GM23338 (cell line): ENCODE data around the gene RAD51. TPM values are rescaled to one million over a fixed set of nuclear protein-coding genes. Genes with fewer than 3 reads are reported as not detected.

Experiments used
- ATAC-seq: fragments of 200-7000 bp; cut with Tn5 transposase; 3 replicates; pipeline ENCODE4 v1.9.1; 2020
- DNase-seq: peaks from one replicate; pipeline ENCODE4 v3.0.0-alpha.2; 2015; ENCODE audit warnings: low spot score
- H2AFZ ChIP-seq: fragments of 200-600 bp; sonication (generic); 2 replicates; pipeline ENCODE4 v1.8.0; 2016; ENCODE audit warnings: antibody characterized with exemption, mild to moderate bottlenecking, moderate library complexity
- H3F3A ChIP-seq: fragments of 200-600 bp; sonication (generic); replicated peaks from 2 replicates; pipeline ENCODE4 v1.8.0; 2017; ENCODE audit warnings: antibody characterized with exemption, mixed run types, low read depth
- H3K27ac ChIP-seq: fragments of 200-600 bp; sonication (generic); 2 replicates; pipeline ENCODE4 v1.6.1; 2016; ENCODE audit warnings: low read depth
- H3K27me3 ChIP-seq: fragments of 200-600 bp; sonication (generic); 2 replicates; pipeline ENCODE4 v1.8.0; 2016; ENCODE audit warnings: mild to moderate bottlenecking, mixed run types, moderate library complexity; ENCODE audit not compliant: insufficient read depth
- H3K36me3 ChIP-seq: fragments of 200-600 bp; sonication (generic); 2 replicates; pipeline ENCODE4 v1.8.0; 2016; ENCODE audit warnings: mild to moderate bottlenecking; ENCODE audit not compliant: insufficient read depth
- H3K4me1 ChIP-seq: fragments of 200-600 bp; sonication (generic); 2 replicates; pipeline ENCODE4 v1.8.0; 2016; ENCODE audit warnings: mild to moderate bottlenecking, moderate library complexity; ENCODE audit not compliant: insufficient read depth
- H3K4me2 ChIP-seq: fragments of 200-600 bp; sonication (generic); 2 replicates; pipeline ENCODE4 v1.7.1; 2017; ENCODE audit warnings: mixed run types
- H3K4me3 ChIP-seq: fragments of 200-600 bp; sonication (generic); 2 replicates; pipeline ENCODE4 v1.6.1; 2016; ENCODE audit warnings: mixed run types
- H3K79me2 ChIP-seq: fragments of 200-600 bp; sonication (generic); replicated peaks from 2 replicates; pipeline ENCODE4 v1.8.0; 2017; ENCODE audit warnings: mild to moderate bottlenecking; ENCODE audit not compliant: insufficient read depth
- H3K9me2 ChIP-seq: fragments of 200-600 bp; sonication (generic); 2 replicates; pipeline ENCODE4 v1.8.0; 2017; ENCODE audit not compliant: insufficient read depth
- H4K20me1 ChIP-seq: fragments of 200-600 bp; sonication (generic); replicated peaks from 2 replicates; pipeline ENCODE4 v1.8.0; 2017; ENCODE audit warnings: mild to moderate bottlenecking; ENCODE audit not compliant: insufficient read depth
- H3K27ac Mint-ChIP-seq: 2 replicates; pipeline ENCODE4 v1.8.0; 2020; ENCODE audit warnings: inconsistent platforms, mild to moderate bottlenecking, moderate library complexity, mixed read lengths
- H3K27me3 Mint-ChIP-seq: 3 replicates; pipeline ENCODE4 v1.8.0; 2022; ENCODE audit warnings: low read depth, mild to moderate bottlenecking, moderate library complexity, mixed read lengths, inconsistent platforms; ENCODE audit not compliant: insufficient read depth, poor library complexity
- H3K36me3 Mint-ChIP-seq: 3 replicates; pipeline ENCODE4 v1.8.0; 2021; ENCODE audit warnings: low read depth, mild to moderate bottlenecking, inconsistent platforms, moderate library complexity, mixed read lengths
- H3K4me1 Mint-ChIP-seq: 3 replicates; pipeline ENCODE4 v1.8.0; 2020; ENCODE audit warnings: mild to moderate bottlenecking, inconsistent platforms, mixed read lengths
- H3K4me3 Mint-ChIP-seq: 3 replicates; pipeline ENCODE4 v1.8.0; 2021; ENCODE audit warnings: moderate library complexity, mild to moderate bottlenecking, inconsistent platforms, mixed read lengths
- H3K9me3 Mint-ChIP-seq: 3 replicates; pipeline ENCODE4 v1.8.0; 2020; ENCODE audit warnings: moderate library complexity, mild to moderate bottlenecking, inconsistent platforms, mixed read lengths
- EZH2phosphoT487 ChIP-seq: fragments of 200-600 bp; sonication (generic); IDR thresholded peaks from one replicate; pipeline ENCODE4 v1.8.1; 2018; ENCODE audit warnings: antibody characterized with exemption; ENCODE audit not compliant: unreplicated experiment
- NANOG ChIP-seq: IDR thresholded peaks from 2 replicates; pipeline ENCODE4 v1.6.1; 2016; ENCODE audit warnings: antibody characterized with exemption, borderline replicate concordance
- POLR2AphosphoS5 ChIP-seq: IDR thresholded peaks from 2 replicates; pipeline ENCODE4 v1.6.1; 2016; ENCODE audit warnings: antibody characterized with exemption, low read depth
- polyA plus RNA-seq: library from polyadenylated mRNA; unstranded; fragments of >200 nt; fragmentation: Nextera tagmentation; extraction: Ambion mirVana; gene quantifications from 2 replicates; pipeline ENCODE4 v1.2.1, GENCODE V29; 2016
- total RNA-seq: library from RNA; depleted of rRNA; stranded (reverse); fragments of >200 nt; shearing (Covaris generic); gene quantifications from 2 replicates; pipeline ENCODE4 v1.2.3, GENCODE V29; 2014
- TF ChIP-seq, protein P1 (sequence below): fragments of 250-450 bp; sonication (Bioruptor Pico); IDR thresholded peaks from 2 replicates; pipeline ENCODE4 v1.5.0; 2020; ENCODE audit warnings: mild to moderate bottlenecking, moderate library complexity
- TF ChIP-seq, protein P2 (sequence below), 2 experiments: fragments of 200-600 bp in 1 of 2; sonication (generic) in 1 of 2; conservative IDR thresholded peaks; 2 replicates each; pipeline versions ENCODE4 v1.5.1 to v1.6.1; 2016 to 2017; ENCODE audit warnings: antibody characterized with exemption in 2 of 2, low read depth in 2 of 2, mild to moderate bottlenecking in 2 of 2, moderate library complexity in 1 of 2
- TF ChIP-seq, protein P3 (sequence below): IDR thresholded peaks from 2 replicates; pipeline ENCODE4 v1.6.1; 2016; ENCODE audit warnings: antibody characterized with exemption

RAD51 gene
- total and polyA plus RNA-seq, 2 experiments from 2014 or later = 20.3 to 26.2 TPM

DNA sequence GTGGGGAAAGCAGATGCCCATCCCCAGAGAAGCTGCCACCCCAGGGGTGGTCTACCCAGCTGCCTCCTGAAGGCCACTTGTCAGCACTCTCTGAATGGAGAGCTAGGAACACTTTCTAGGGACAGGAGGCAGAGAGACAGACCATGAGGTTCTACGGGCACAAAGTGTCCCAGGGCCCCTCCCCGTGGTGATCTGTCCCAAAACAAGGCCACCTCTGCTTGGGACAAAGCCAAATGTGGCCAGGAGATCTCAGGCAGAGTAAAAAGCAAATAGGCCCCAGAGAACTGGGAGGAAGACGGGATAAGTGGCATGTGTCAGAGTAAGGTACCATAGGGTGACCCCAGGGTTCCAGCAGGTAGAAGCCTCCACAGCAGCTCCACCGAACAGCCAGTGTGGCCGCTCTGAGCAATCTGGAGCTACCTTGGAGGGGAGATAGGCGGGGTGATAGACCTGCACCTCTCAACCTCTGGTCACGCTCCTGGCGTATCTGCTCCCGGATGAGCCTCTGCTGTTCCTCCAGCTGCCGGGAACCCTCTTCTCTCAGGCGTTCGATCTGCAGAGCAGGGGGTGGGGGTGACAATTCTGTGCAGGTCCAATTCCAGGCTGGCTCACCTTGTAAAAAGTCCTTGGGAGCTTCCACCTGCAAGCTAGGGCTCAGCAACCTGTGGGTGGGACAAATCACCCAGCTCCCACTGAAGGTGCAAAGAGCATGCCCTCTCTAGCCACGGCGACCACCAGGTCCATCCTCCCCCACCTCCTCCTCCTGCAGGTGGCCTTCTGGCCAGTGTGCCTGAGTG, 81.0 kb downstream of the RAD51 start (continued):
- TF ChIP-seq, protein P1, sequence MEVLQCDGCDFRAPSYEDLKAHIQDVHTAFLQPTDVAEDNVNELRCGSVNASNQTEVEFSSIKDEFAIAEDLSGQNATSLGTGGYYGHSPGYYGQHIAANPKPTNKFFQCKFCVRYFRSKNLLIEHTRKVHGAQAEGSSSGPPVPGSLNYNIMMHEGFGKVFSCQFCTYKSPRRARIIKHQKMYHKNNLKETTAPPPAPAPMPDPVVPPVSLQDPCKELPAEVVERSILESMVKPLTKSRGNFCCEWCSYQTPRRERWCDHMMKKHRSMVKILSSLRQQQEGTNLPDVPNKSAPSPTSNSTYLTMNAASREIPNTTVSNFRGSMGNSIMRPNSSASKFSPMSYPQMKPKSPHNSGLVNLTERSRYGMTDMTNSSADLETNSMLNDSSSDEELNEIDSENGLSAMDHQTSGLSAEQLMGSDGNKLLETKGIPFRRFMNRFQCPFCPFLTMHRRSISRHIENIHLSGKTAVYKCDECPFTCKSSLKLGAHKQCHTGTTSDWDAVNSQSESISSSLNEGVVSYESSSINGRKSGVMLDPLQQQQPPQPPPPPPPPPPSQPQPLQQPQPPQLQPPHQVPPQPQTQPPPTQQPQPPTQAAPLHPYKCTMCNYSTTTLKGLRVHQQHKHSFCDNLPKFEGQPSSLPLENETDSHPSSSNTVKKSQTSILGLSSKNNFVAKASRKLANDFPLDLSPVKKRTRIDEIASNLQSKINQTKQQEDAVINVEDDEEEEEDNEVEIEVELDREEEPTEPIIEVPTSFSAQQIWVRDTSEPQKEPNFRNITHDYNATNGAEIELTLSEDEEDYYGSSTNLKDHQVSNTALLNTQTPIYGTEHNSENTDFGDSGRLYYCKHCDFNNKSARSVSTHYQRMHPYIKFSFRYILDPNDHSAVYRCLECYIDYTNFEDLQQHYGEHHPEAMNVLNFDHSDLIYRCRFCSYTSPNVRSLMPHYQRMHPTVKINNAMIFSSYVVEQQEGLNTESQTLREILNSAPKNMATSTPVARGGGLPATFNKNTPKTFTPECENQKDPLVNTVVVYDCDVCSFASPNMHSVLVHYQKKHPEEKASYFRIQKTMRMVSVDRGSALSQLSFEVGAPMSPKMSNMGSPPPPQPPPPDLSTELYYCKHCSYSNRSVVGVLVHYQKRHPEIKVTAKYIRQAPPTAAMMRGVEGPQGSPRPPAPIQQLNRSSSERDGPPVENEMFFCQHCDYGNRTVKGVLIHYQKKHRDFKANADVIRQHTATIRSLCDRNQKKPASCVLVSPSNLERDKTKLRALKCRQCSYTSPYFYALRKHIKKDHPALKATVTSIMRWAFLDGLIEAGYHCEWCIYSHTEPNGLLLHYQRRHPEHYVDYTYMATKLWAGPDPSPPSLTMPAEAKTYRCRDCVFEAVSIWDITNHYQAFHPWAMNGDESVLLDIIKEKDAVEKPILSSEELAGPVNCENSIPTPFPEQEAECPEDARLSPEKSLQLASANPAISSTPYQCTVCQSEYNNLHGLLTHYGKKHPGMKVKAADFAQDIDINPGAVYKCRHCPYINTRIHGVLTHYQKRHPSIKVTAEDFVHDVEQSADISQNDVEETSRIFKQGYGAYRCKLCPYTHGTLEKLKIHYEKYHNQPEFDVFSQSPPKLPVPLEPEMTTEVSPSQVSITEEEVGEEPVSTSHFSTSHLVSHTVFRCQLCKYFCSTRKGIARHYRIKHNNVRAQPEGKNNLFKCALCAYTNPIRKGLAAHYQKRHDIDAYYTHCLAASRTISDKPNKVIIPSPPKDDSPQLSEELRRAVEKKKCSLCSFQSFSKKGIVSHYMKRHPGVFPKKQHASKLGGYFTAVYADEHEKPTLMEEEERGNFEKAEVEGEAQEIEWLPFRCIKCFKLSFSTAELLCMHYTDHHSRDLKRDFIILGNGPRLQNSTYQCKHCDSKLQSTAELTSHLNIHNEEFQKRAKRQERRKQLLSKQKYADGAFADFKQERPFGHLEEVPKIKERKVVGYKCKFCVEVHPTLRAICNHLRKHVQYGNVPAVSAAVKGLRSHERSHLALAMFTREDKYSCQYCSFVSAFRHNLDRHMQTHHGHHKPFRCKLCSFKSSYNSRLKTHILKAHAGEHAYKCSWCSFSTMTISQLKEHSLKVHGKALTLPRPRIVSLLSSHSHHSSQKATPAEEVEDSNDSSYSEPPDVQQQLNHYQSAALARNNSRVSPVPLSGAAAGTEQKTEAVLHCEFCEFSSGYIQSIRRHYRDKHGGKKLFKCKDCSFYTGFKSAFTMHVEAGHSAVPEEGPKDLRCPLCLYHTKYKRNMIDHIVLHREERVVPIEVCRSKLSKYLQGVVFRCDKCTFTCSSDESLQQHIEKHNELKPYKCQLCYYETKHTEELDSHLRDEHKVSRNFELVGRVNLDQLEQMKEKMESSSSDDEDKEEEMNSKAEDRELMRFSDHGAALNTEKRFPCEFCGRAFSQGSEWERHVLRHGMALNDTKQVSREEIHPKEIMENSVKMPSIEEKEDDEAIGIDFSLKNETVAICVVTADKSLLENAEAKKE (CRISPR knock-in tag) = no peak
- no peak for TF ChIP-seq EZH2phosphoT487
- TF ChIP-seq, protein P2, sequence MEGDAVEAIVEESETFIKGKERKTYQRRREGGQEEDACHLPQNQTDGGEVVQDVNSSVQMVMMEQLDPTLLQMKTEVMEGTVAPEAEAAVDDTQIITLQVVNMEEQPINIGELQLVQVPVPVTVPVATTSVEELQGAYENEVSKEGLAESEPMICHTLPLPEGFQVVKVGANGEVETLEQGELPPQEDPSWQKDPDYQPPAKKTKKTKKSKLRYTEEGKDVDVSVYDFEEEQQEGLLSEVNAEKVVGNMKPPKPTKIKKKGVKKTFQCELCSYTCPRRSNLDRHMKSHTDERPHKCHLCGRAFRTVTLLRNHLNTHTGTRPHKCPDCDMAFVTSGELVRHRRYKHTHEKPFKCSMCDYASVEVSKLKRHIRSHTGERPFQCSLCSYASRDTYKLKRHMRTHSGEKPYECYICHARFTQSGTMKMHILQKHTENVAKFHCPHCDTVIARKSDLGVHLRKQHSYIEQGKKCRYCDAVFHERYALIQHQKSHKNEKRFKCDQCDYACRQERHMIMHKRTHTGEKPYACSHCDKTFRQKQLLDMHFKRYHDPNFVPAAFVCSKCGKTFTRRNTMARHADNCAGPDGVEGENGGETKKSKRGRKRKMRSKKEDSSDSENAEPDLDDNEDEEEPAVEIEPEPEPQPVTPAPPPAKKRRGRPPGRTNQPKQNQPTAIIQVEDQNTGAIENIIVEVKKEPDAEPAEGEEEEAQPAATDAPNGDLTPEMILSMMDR (conservative IDR thresholded peaks at IDR 0.05; ENCODE audit: low read depth in 2 of 2) = no peak

DNA sequence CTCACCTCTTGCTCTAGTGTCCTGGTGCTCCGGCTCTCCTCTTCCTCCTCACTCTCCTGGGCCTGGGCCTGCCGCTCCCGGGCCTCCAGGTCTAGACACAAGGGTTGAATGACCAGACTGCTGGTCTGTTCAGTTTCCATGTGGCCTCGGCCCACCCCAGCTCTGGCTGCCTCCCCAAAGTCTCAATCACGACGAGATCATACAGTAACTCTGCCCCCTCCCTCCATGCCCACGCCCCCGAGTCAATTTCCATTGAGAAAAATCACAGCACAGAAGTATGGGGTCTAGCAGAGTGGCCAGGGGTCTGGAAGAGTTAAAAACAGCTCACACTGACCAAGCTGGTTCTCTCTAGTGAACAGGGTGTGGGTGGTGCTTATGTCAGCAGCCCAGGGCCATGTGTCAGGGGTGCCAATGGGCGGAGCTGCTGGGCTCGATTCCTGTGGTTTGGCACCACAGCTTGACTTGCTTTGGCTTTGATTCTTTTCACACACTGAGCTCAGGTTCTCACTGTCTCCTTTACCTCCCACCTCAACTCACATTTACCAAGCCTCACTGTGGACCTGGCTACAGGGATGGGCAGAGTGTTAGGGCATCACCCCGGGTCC, 81.7 kb downstream of the RAD51 start:
- no peak overlapping the region for H3K4me2 ChIP-seq
- H3K27me3 Mint-ChIP-seq = peaks cover 6% of the 10 kb centered on the region
- TF ChIP-seq NANOG = no peak
- TF ChIP-seq, protein P2 (conservative IDR thresholded peaks at IDR 0.05; ENCODE audit: low read depth in 2 of 2) = no peak
- TF ChIP-seq POLR2AphosphoS5 = no peak
- TF ChIP-seq, protein P3, sequence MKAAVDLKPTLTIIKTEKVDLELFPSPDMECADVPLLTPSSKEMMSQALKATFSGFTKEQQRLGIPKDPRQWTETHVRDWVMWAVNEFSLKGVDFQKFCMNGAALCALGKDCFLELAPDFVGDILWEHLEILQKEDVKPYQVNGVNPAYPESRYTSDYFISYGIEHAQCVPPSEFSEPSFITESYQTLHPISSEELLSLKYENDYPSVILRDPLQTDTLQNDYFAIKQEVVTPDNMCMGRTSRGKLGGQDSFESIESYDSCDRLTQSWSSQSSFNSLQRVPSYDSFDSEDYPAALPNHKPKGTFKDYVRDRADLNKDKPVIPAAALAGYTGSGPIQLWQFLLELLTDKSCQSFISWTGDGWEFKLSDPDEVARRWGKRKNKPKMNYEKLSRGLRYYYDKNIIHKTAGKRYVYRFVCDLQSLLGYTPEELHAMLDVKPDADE = no peak

More for the DNA sequence above, 81.7 kb downstream of the RAD51 start:
- no peaks in the 10 kb centered on the region for H4K20me1 ChIP-seq
- ATAC-seq = no peak
- no peak overlapping the region for H3K27ac Mint-ChIP-seq
- H3K9me3 Mint-ChIP-seq = no peaks in the 10 kb centered on the region
- no peaks in the 10 kb centered on the region for H3F3A ChIP-seq
- H3K9me2 ChIP-seq = no peaks in the 10 kb centered on the region
- no peaks in the 10 kb centered on the region for H3K4me1 Mint-ChIP-seq
- H2AFZ ChIP-seq = no peak overlapping the region
- no peak overlapping the region for H3K4me3 ChIP-seq
- no peaks in the 10 kb centered on the region for H3K27me3 ChIP-seq
- no peak overlapping the region for H3K27ac ChIP-seq
- H3K36me3 Mint-ChIP-seq = peaks cover 35% of the 10 kb centered on the region
- no peak for DNase-seq
- peaks cover 4% of the 10 kb centered on the region for H3K36me3 ChIP-seq
- H3K4me3 Mint-ChIP-seq = no peak overlapping the region; the same call in 2 of the 3 replicates
- H3K4me1 ChIP-seq = no peaks in the 10 kb centered on the region
- H3K79me2 ChIP-seq = no peaks in the 10 kb centered on the region
